Sigmoid colon (tissue), 7 donors: ENCODE data around the gene RPS24. TPM values are rescaled to one million over a fixed set of nuclear protein-coding genes. Genes with fewer than 3 reads are reported as not detected.

Source experiments
- DNase-seq: peaks from one replicate; pipeline ENCODE4 v3.0.0-alpha.2; 2019
- H3K27ac ChIP-seq, 4 donors: fragments of 200-600 bp; sonication (generic); one replicate each; pipeline ENCODE4 v1.5.1; 2016 to 2019; ENCODE audit warnings: mild to moderate bottlenecking in 1 of 4
- H3K27me3 ChIP-seq, 3 donors: fragments of 200-600 bp; sonication (generic); one replicate each; pipeline ENCODE4 v1.5.1; 2019; ENCODE audit warnings: mild to moderate bottlenecking in 1 of 3
- H3K36me3 ChIP-seq, 4 donors: fragments of 200-600 bp; sonication (generic); one replicate each; pipeline ENCODE4 v1.5.1; 2016 to 2019
- H3K4me1 ChIP-seq, 4 donors: fragments of 200-600 bp; sonication (generic); one replicate each; pipeline ENCODE4 v1.5.1; 2017 to 2019
- H3K4me3 ChIP-seq, 4 donors: fragments of 200-600 bp; sonication (generic); one replicate each; pipeline ENCODE4 v1.5.1; 2017 to 2019; ENCODE audit warnings: mild to moderate bottlenecking in 2 of 4, moderate library complexity in 1 of 4
- H3K9me3 ChIP-seq, 4 donors: fragments of 200-600 bp in 3 of 4; sonication (generic) in 3 of 4; one replicate each; pipeline versions ENCODE4 v1.5.1 to v1.6.1; 2013 to 2019
- EP300 ChIP-seq, 4 donors: sonication (generic); formaldehyde crosslinking; IDR thresholded peaks; one replicate each; pipeline ENCODE4 v1.6.1; 2017; ENCODE audit warnings: antibody characterized with exemption in 4 of 4
- POLR2A ChIP-seq, 2 donors: fragments of 450-650 bp; IDR thresholded peaks; one replicate each; pipeline ENCODE4 v1.6.1; 2016; ENCODE audit warnings: antibody characterized with exemption in 2 of 2, mild to moderate bottlenecking in 2 of 2, moderate library complexity in 2 of 2
- POLR2AphosphoS5 ChIP-seq, 4 donors: sonication (generic); formaldehyde crosslinking; IDR thresholded peaks; one replicate each; pipeline ENCODE4 v1.6.1; 2017; ENCODE audit warnings: antibody characterized with exemption in 4 of 4
- WGBS, 2 donors: extraction: QIAGEN DNeasy Blood & Tissue Kit; methylation state at CpG; one replicate each; pipeline ENCODE4 v1.1.7; 2013; 5-methylcytosine and 5-hydroxymethylcytosine counted together
- intact Hi-C: fragments of 100-400 bp; cut with DNase I; formaldehyde crosslinking; loops from one replicate; pipeline ENCODE4 v1.15.1; 2023
- polyA plus RNA-seq, 3 donors: library from polyadenylated mRNA; stranded (reverse); fragments of 200-250 nt; gene quantifications; one replicate each; pipeline ENCODE4 v1.2.3, GENCODE V29; 2013
- total RNA-seq, 4 donors: library from RNA; depleted of rRNA; stranded (reverse); fragments of >200 nt; gene quantifications; one replicate each; pipeline ENCODE4 v1.1.0, GENCODE V29; 2016
- TF ChIP-seq, protein P1 (sequence below), 4 experiments: fragments of 450-650 bp in 3 of 4; fragments of 200-600 bp in 1 of 4; IDR thresholded peaks; one replicate each; pipeline ENCODE4 v1.5.1; 2016 to 2019; ENCODE audit warnings: antibody characterized with exemption in 4 of 4, mild to moderate bottlenecking in 3 of 4, moderate library complexity in 2 of 4
- donor health status: healthy with polysubstance abuse.
- donor health status: Bipolar disorder and iron deficiency.
- donor health status: healthy.

RPS24 gene
- total and polyA plus RNA-seq, 7 donors = 2,487 to 7,696 (median 3,724) TPM

DNA sequence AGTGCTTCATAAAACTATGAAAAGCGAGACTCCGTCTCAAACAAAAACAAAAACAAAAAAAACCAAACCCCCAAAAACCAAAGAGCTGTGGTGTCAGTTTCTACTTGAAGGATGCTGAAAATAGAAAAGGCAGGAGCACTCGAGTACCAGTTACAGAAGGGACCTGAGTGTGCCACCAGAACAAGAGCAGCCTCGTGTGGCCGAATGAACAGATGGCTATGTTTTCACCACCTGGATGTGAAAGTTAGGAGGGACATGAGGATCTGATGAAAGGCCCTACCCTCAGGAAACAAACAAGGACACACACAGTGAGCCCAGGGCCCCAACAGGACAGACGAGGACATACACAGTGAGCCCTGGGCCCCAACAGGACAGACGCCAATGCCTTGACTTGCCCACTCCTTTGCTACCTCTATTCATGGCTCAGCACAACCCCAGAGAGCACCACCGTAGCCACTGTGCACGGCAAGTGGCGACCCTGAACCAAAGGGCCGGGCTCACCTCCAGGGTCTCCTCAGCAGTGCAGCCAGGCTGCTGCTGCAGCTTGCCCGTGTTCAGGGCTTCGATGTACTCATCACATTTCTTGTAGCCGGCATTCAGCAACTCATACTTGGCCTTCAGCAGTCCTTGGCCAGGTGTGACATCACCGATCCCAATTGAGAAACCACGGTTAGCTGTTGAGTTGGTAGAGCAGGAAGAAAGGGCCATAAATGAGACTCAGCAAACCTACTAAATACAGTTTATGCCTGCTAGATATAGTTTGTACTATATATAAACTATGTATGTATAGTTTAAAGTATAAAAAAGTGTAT, 29.2 kb upstream of the RPS24 start:
- intact Hi-C loops = no loop called here
- peaks cover 33 to 96% (median 64%) of the 10 kb centered on the region in 4 donors for H3K36me3 ChIP-seq
- TF ChIP-seq, protein P1, sequence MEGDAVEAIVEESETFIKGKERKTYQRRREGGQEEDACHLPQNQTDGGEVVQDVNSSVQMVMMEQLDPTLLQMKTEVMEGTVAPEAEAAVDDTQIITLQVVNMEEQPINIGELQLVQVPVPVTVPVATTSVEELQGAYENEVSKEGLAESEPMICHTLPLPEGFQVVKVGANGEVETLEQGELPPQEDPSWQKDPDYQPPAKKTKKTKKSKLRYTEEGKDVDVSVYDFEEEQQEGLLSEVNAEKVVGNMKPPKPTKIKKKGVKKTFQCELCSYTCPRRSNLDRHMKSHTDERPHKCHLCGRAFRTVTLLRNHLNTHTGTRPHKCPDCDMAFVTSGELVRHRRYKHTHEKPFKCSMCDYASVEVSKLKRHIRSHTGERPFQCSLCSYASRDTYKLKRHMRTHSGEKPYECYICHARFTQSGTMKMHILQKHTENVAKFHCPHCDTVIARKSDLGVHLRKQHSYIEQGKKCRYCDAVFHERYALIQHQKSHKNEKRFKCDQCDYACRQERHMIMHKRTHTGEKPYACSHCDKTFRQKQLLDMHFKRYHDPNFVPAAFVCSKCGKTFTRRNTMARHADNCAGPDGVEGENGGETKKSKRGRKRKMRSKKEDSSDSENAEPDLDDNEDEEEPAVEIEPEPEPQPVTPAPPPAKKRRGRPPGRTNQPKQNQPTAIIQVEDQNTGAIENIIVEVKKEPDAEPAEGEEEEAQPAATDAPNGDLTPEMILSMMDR (IDR thresholded peaks at IDR 0.05) = no peak
- TF ChIP-seq POLR2AphosphoS5 (IDR thresholded peaks at IDR 0.05) (no peak), POLR2A (IDR thresholded peaks at IDR 0.05) (no peak), EP300 (IDR thresholded peaks at IDR 0.05) (no peak)
- no peak overlapping the region for H3K27ac ChIP-seq
- H3K9me3 ChIP-seq = no peaks in the 10 kb centered on the region
- H3K27me3 ChIP-seq = no peaks in the 10 kb centered on the region
- 93% methylated on average over 16 of the region's 16 CpGs for WGBS, 2 donors
- no peaks in the 10 kb centered on the region for H3K4me1 ChIP-seq
- DNase-seq = no peak
- no peak overlapping the region for H3K4me3 ChIP-seq

- DNase-seq = no peak
- Histone ChIP-seq H3K4me3 (no peak overlapping the region), H3K4me1 (no peaks in the 10 kb centered on the region), H3K36me3 (peaks cover 29 to 96% (median 66%) of the 10 kb centered on the region in 4 donors), H3K27ac (no peak overlapping the region), H3K9me3 (no peaks in the 10 kb centered on the region), H3K27me3 (no peaks in the 10 kb centered on the region)
- TF ChIP-seq POLR2AphosphoS5 (IDR thresholded peaks at IDR 0.05) (no peak), EP300 (IDR thresholded peaks at IDR 0.05) (no peak), POLR2A (IDR thresholded peaks at IDR 0.05) (no peak)
- TF ChIP-seq, protein P1 (IDR thresholded peaks at IDR 0.05) = no peak
- intact Hi-C loops = no loop called here
- 82 to 84% methylated on average over 1 of the region's 1 CpG for WGBS, 2 donors
These were observed 26.5 kb upstream of the RPS24 start for GRCh38 chr10:78007172-78007571.

DNA sequence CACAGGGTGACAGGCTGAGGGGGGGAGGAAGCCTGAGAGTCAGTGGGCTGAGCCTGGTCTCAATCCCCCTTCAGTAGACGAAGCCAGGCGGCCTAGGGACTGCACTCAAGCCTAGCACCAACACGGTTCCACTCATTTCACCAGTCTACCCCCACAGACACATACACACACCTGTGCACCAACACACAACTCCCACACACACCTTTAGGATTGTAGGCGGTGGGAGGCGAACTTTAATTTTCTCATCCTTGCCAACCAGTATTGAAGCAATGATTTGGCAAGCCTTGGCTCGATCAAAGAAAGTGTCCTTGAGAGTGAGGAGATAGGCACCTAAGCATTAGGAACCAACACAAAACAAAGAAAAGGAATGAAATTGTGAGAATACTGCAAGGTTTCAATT, 24.0 kb upstream of the RPS24 start:
- TF ChIP-seq EP300 (IDR thresholded peaks at IDR 0.05) (no peak), POLR2AphosphoS5 (IDR thresholded peaks at IDR 0.05) (no peak), POLR2A (IDR thresholded peaks at IDR 0.05) (no peak)
- TF ChIP-seq, protein P1 (IDR thresholded peaks at IDR 0.05) = no peak
- Histone ChIP-seq H3K4me3 (no peak overlapping the region), H3K36me3 (peaks cover 9 to 96% (median 57%) of the 10 kb centered on the region in 4 donors), H3K27me3 (no peaks in the 10 kb centered on the region), H3K9me3 (no peaks in the 10 kb centered on the region), H3K4me1 (no peaks in the 10 kb centered on the region), H3K27ac (no peak overlapping the region)
- 94 to 97% methylated on average over 6 of the region's 6 CpGs for WGBS, 2 donors
- no peak for DNase-seq
- intact Hi-C loops = no loop called here

GRCh38 chr10:78010278-78010677, 23.4 kb upstream of the RPS24 start:
- WGBS, 2 donors = 73 to 90% methylated on average over 7 of the region's 7 CpGs
- Histone ChIP-seq H3K36me3 (peaks cover 9 to 96% (median 56%) of the 10 kb centered on the region in 4 donors), H3K4me1 (no peaks in the 10 kb centered on the region), H3K27ac (no peak overlapping the region), H3K9me3 (no peaks in the 10 kb centered on the region), H3K4me3 (no peak overlapping the region), H3K27me3 (no peaks in the 10 kb centered on the region)
- intact Hi-C loops = no loop called here
- TF ChIP-seq, protein P1 (IDR thresholded peaks at IDR 0.05) = no peak
- TF ChIP-seq EP300 (IDR thresholded peaks at IDR 0.05) (no peak), POLR2AphosphoS5 (IDR thresholded peaks at IDR 0.05) (no peak), POLR2A (IDR thresholded peaks at IDR 0.05) (no peak)
- no peak for DNase-seq
